SK-N-SH treated with all-trans-retinoic acid at 6 μM for 48 hours (cell line): Measurements from ENCODE around the gene PSMB3.

Experiments used
- PATZ1 ChIP-seq: fragments of 250-450 bp; sonication (Bioruptor Pico); IDR thresholded peaks from 2 replicates; pipeline ENCODE4 v1.8.0; 2020; ENCODE audit warnings: mild to moderate bottlenecking, moderate library complexity, borderline replicate concordance
- SNAI2 ChIP-seq: fragments of 250-450 bp; sonication (Bioruptor Pico); IDR thresholded peaks from 2 replicates; pipeline ENCODE4 v1.5.0; 2020; ENCODE audit warnings: mild to moderate bottlenecking, moderate library complexity
- TCF4 ChIP-seq: fragments of 250-450 bp; sonication (Bioruptor Pico); IDR thresholded peaks from 2 replicates; pipeline ENCODE4 v1.8.0; 2021; ENCODE audit warnings: mild to moderate bottlenecking, moderate library complexity, borderline replicate concordance
- ZNF565 ChIP-seq: fragments of 450-650 bp; formaldehyde crosslinking; conservative IDR thresholded peaks from 2 replicates; pipeline ENCODE4 v1.5.0; 2020; ENCODE audit warnings: low read depth, mild to moderate bottlenecking, moderate library complexity

- TF ChIP-seq PATZ1 (CRISPR knock-in tag) (no peak), ZNF565 (no peak), TCF4 (CRISPR knock-in tag) (no peak), SNAI2 (CRISPR knock-in tag) (no peak)
Observed at GRCh38 chr17:38730526-38731379, 21.8 kb upstream of the PSMB3 start.
